CD4-positive, alpha-beta T cell treated with Interleukin-10 for 1 hour (primary cell): Measurements from ENCODE around the gene CCDC8.
"Not testable (repeated sequence)": the region's sequence is repeated elsewhere in the genome, so short reads cannot be mapped to it uniquely, and the experiment has no call there.

Experiments used
- DNase-seq: peaks from one replicate; pipeline ENCODE4 v3.0.0-alpha.2; 2020

Gene CCDC8

GRCh38 chr19:46413262-46414031 lies at the start of gene CCDC8:
Gene CCDC8, minus strand, starts transcription at chr19:46413564. Its CDS starts 754 bp downstream, at chr19:46412810.
- DNase-seq, result no peak

- DNase-seq, result no peak
These were observed 48.2 kb upstream of the CCDC8 start for GRCh38 chr19:46461537-46461936.

- DNase-seq, result no peak
These were observed 47.6 kb upstream of the CCDC8 start for GRCh38 chr19:46460981-46461380.

- no peak for DNase-seq
These were observed 46.7 kb upstream of the CCDC8 start for GRCh38 chr19:46460055-46460454.

- DNase-seq, result no peak
These were observed 43.6 kb upstream of the CCDC8 start for GRCh38 chr19:46456930-46457329.

GRCh38 chr19:46454244-46454643 lies 40.9 kb upstream of the CCDC8 start:
- DNase-seq, result no peak

- no peak for DNase-seq
These were observed 40.3 kb upstream of the CCDC8 start for GRCh38 chr19:46453661-46454060.

- DNase-seq, result no peak
These were observed 38.8 kb upstream of the CCDC8 start for GRCh38 chr19:46452186-46452585.

GRCh38 chr19:46451352-46451751 lies 38.0 kb upstream of the CCDC8 start:
- DNase-seq, result no peak

GRCh38 chr19:46450737-46451136 lies 37.4 kb upstream of the CCDC8 start:
- no peak for DNase-seq

GRCh38 chr19:46449228-46449627 lies 35.9 kb upstream of the CCDC8 start:
- no peak for DNase-seq

- no peak for DNase-seq
These were observed 35.2 kb upstream of the CCDC8 start for GRCh38 chr19:46448601-46449000.

GRCh38 chr19:46447824-46448223 lies 34.5 kb upstream of the CCDC8 start:
- no peak for DNase-seq

- DNase-seq, result no peak
These were observed 33.6 kb upstream of the CCDC8 start for GRCh38 chr19:46447006-46447405.

GRCh38 chr19:46446021-46446420 lies 32.7 kb upstream of the CCDC8 start:
- DNase-seq, result no peak

- DNase-seq, result no peak
These were observed 29.6 kb upstream of the CCDC8 start for GRCh38 chr19:46442808-46443450.

GRCh38 chr19:46441866-46442265 lies 28.5 kb upstream of the CCDC8 start:
- DNase-seq, result no peak

- DNase-seq, result not testable (repeated sequence)
These were observed 22.3 kb upstream of the CCDC8 start for GRCh38 chr19:46435689-46436088.

GRCh38 chr19:46435009-46435408 lies 21.6 kb upstream of the CCDC8 start:
- DNase-seq, result no peak

- DNase-seq, result not testable (repeated sequence)
These were observed 20.1 kb upstream of the CCDC8 start for GRCh38 chr19:46433470-46433869.

GRCh38 chr19:46431824-46432223 lies 18.5 kb upstream of the CCDC8 start:
- no peak for DNase-seq

- no peak for DNase-seq
These were observed 16.6 kb upstream of the CCDC8 start for GRCh38 chr19:46429999-46430398.

- peak; percentile 63 for DNase-seq
These were observed 15.1 kb upstream of the CCDC8 start, which contains the start of gene PNMA8C for GRCh38 chr19:46428239-46429135. Gene PNMA8C, minus strand, starts transcription at chr19:46428936. Its CDS starts 577 bp downstream, at chr19:46428359.
